Peyer's patch (tissue), 4 donors: ENCODE results near the gene ASCC3. TPM values are rescaled to one million over a fixed set of nuclear protein-coding genes. Genes with fewer than 3 reads are reported as not detected.

Experiments used
- DNase-seq, 3 donors: peaks; one replicate each; pipeline ENCODE4 v3.0.0-alpha.2; 2017 to 2019
- H3K27ac ChIP-seq, 4 donors: fragments of 200-600 bp; sonication (generic); one replicate each; pipeline ENCODE4 v1.5.1; 2016 to 2019
- H3K27me3 ChIP-seq, 2 donors: fragments of 200-600 bp; sonication (generic); one replicate each; pipeline ENCODE4 v1.5.1; 2019
- H3K36me3 ChIP-seq, 3 donors: fragments of 200-600 bp; sonication (generic); one replicate each; pipeline ENCODE4 v1.5.1; 2016 to 2019
- H3K4me1 ChIP-seq, 4 donors: fragments of 200-600 bp; sonication (generic); one replicate each; pipeline ENCODE4 v1.5.1; 2016 to 2019
- H3K4me3 ChIP-seq, 4 donors: fragments of 200-600 bp; sonication (generic); 1 replicate in 3 of 4; 2 replicates in 1 of 4; pipeline ENCODE4 v1.5.1; 2016 to 2019; ENCODE audit warnings: mild to moderate bottlenecking in 1 of 4
- H3K9me3 ChIP-seq, 4 donors: fragments of 200-600 bp; sonication (generic); one replicate each; pipeline ENCODE4 v1.5.1; 2016 to 2019; ENCODE audit warnings: mild to moderate bottlenecking in 1 of 4
- CTCF ChIP-seq, 6 experiments: fragments of 450-650 bp in 4 of 6; fragments of 200-600 bp in 2 of 6; sonication (generic) in 1 of 6; IDR thresholded peaks; one replicate each; pipeline ENCODE4 v1.5.1; 2017 to 2019; ENCODE audit warnings: antibody characterized with exemption in 6 of 6, mild to moderate bottlenecking in 3 of 6, moderate library complexity in 1 of 6
- POLR2A ChIP-seq, 2 donors: fragments of 450-650 bp; IDR thresholded peaks; one replicate each; pipeline ENCODE4 v1.5.1; 2017; ENCODE audit warnings: antibody characterized with exemption in 2 of 2, mild to moderate bottlenecking in 2 of 2, moderate library complexity in 2 of 2
- total RNA-seq, 4 donors: library from RNA; depleted of rRNA; stranded (reverse); fragments of >200 nt; gene quantifications; one replicate each; pipeline ENCODE4 v1.1.0, GENCODE V29; 2016

Gene ASCC3
- total RNA-seq, 4 donors from 2014 or later, result 21.1 to 69.3 (median 40.6) TPM

GRCh38 chr6:100518588-100518987 is 362.5 kb downstream of the ASCC3 start:
- no peaks in the 10 kb centered on the region for H3K9me3 ChIP-seq
- no peak for DNase-seq
- TF ChIP-seq CTCF (IDR thresholded peaks at IDR 0.05) (no peak), POLR2A (IDR thresholded peaks at IDR 0.05) (no peak)
- no peaks in the 10 kb centered on the region for H3K4me1 ChIP-seq
- H3K36me3 ChIP-seq, result peaks cover 0 to 19% (median 0%) of the 10 kb centered on the region in 3 donors
- no peaks in the 10 kb centered on the region for H3K27me3 ChIP-seq
- no peak overlapping the region for H3K27ac ChIP-seq
- H3K4me3 ChIP-seq, result no peak overlapping the region

GRCh38 chr6:100517633-100518032 is 363.5 kb downstream of the ASCC3 start:
- DNase-seq, result no peak
- Histone ChIP-seq H3K4me3 (no peak overlapping the region), H3K9me3 (no peaks in the 10 kb centered on the region), H3K4me1 (no peaks in the 10 kb centered on the region), H3K27ac (no peak overlapping the region), H3K36me3 (peaks cover 0 to 23% (median 1%) of the 10 kb centered on the region in 3 donors), H3K27me3 (no peaks in the 10 kb centered on the region)
- TF ChIP-seq POLR2A (IDR thresholded peaks at IDR 0.05), result no peak
- TF ChIP-seq CTCF (IDR thresholded peaks at IDR 0.05), result no peak

- Histone ChIP-seq H3K36me3 (peaks cover 0 to 28% (median 3%) of the 10 kb centered on the region in 3 donors), H3K27ac (no peak overlapping the region), H3K4me1 (no peaks in the 10 kb centered on the region), H3K4me3 (no peak overlapping the region), H3K27me3 (no peaks in the 10 kb centered on the region), H3K9me3 (no peaks in the 10 kb centered on the region)
- TF ChIP-seq CTCF (IDR thresholded peaks at IDR 0.05), result no peak
- DNase-seq, result no peak
Measured at GRCh38 chr6:100517106-100517505, 364.0 kb downstream of the ASCC3 start.

- peaks cover 0 to 36% (median 3%) of the 10 kb centered on the region in 3 donors for H3K36me3 ChIP-seq
- TF ChIP-seq CTCF (IDR thresholded peaks at IDR 0.05) (no peak), POLR2A (IDR thresholded peaks at IDR 0.05) (no peak)
- no peak overlapping the region for H3K27ac ChIP-seq
- H3K4me1 ChIP-seq, result no peaks in the 10 kb centered on the region
- H3K27me3 ChIP-seq, result no peaks in the 10 kb centered on the region
- H3K4me3 ChIP-seq, result no peak overlapping the region
- no peaks in the 10 kb centered on the region for H3K9me3 ChIP-seq
- DNase-seq, result no peak
Measured at GRCh38 chr6:100514660-100515059, 366.5 kb downstream of the ASCC3 start.

- peaks cover 0 to 40% (median 3%) of the 10 kb centered on the region in 3 donors for H3K36me3 ChIP-seq
- H3K27ac ChIP-seq, result no peak overlapping the region
- TF ChIP-seq POLR2A (IDR thresholded peaks at IDR 0.05) (no peak), CTCF (IDR thresholded peaks at IDR 0.05) (no peak)
- DNase-seq, result no peak
- H3K4me3 ChIP-seq, result no peak overlapping the region
- H3K27me3 ChIP-seq, result no peaks in the 10 kb centered on the region
- no peaks in the 10 kb centered on the region for H3K4me1 ChIP-seq
- no peaks in the 10 kb centered on the region for H3K9me3 ChIP-seq
Measured at GRCh38 chr6:100512203-100512862, 368.8 kb downstream of the ASCC3 start.
